Lower lobe of right lung (tissue), 2 donors: Measurements from ENCODE around the gene CALD1. TPM values are rescaled to one million over a fixed set of nuclear protein-coding genes. Genes with fewer than 3 reads are reported as not detected.

Experiments used
- ATAC-seq, 2 donors: fragments of 200-7000 bp; cut with Tn5 transposase; one replicate each; pipeline ENCODE4 v1.9.1; 2020 to 2022; ENCODE audit warnings: mild to moderate bottlenecking in 2 of 2, moderate library complexity in 2 of 2
- DNase-seq: peaks from one replicate; pipeline ENCODE4 v3.0.0-alpha.2; 2020
- H3K27ac ChIP-seq: fragments of 200-600 bp; one replicate; pipeline ENCODE4 v1.8.0; 2022
- H3K27me3 ChIP-seq: fragments of 200-600 bp; one replicate; pipeline ENCODE4 v1.8.0; 2022; ENCODE audit warnings: low read depth
- H3K36me3 ChIP-seq: fragments of 200-600 bp; one replicate; pipeline ENCODE4 v1.8.0; 2022; ENCODE audit warnings: mild to moderate bottlenecking
- H3K4me1 ChIP-seq: fragments of 200-600 bp; one replicate; pipeline ENCODE4 v1.8.0; 2022
- H3K4me3 ChIP-seq: fragments of 200-600 bp; one replicate; pipeline ENCODE4 v1.8.0; 2022; ENCODE audit warnings: mild to moderate bottlenecking
- H3K9me3 ChIP-seq: fragments of 200-600 bp; one replicate; pipeline ENCODE4 v1.8.0; 2022
- intact Hi-C: fragments of 100-400 bp; cut with DNase I; formaldehyde crosslinking; loops from one replicate; pipeline ENCODE4 v1.11.0; 2022
- total RNA-seq: library from RNA; stranded (reverse); fragmentation: NEBNext Ultra II Directional; extraction: Animal tissue kit (Norgen Biotek cat#: 25700); gene quantifications from one replicate; pipeline ENCODE4 v1.2.1, GENCODE V29; 2021
- TF ChIP-seq, protein P1 (sequence below): fragments of 200-600 bp; IDR thresholded peaks from one replicate; pipeline ENCODE4 v1.8.0; 2022; ENCODE audit warnings: antibody characterized with exemption, mild to moderate bottlenecking
- donor health status: DM: no; HTN: yes; CAD: no; lungs with severe emphysema.

The CALD1 gene
- total RNA-seq, 1 donor from 2014 or later = 140 TPM

DNA sequence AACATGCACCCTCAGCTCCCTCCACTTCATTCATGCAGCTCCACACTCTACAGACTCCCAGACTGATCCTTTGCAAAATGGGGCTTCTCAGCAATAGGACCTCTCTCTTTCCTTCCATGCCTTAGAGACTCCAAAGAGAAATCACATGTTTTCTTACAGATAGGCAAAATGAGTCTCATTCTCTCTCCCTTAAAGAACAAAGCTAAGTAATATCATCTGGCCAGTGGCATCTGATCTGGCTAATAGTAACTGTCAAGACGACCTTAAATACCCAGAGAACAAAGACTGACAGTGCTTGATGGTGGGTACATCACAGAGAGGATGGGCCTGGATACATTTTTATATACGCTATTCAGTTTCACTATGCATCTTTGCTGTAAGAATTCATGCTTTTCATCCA lies 43.1 kb upstream of the CALD1 start:
- no peaks in the 10 kb centered on the region for H3K36me3 ChIP-seq
- TF ChIP-seq, protein P1, sequence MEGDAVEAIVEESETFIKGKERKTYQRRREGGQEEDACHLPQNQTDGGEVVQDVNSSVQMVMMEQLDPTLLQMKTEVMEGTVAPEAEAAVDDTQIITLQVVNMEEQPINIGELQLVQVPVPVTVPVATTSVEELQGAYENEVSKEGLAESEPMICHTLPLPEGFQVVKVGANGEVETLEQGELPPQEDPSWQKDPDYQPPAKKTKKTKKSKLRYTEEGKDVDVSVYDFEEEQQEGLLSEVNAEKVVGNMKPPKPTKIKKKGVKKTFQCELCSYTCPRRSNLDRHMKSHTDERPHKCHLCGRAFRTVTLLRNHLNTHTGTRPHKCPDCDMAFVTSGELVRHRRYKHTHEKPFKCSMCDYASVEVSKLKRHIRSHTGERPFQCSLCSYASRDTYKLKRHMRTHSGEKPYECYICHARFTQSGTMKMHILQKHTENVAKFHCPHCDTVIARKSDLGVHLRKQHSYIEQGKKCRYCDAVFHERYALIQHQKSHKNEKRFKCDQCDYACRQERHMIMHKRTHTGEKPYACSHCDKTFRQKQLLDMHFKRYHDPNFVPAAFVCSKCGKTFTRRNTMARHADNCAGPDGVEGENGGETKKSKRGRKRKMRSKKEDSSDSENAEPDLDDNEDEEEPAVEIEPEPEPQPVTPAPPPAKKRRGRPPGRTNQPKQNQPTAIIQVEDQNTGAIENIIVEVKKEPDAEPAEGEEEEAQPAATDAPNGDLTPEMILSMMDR = no peak
- H3K4me1 ChIP-seq = no peaks in the 10 kb centered on the region
- no peak for DNase-seq
- H3K4me3 ChIP-seq = no peak overlapping the region
- no peak for ATAC-seq
- no peaks in the 10 kb centered on the region for H3K27me3 ChIP-seq
- no peak overlapping the region for H3K27ac ChIP-seq
- H3K9me3 ChIP-seq = no peaks in the 10 kb centered on the region
- intact Hi-C loops = no loop called here

- DNase-seq (no peak), ATAC-seq (peak in 1 of 2 donors; percentile 42)
- H3K27me3 ChIP-seq = no peaks in the 10 kb centered on the region
- H3K4me3 ChIP-seq = no peak overlapping the region
- intact Hi-C loops = no loop called here
- H3K36me3 ChIP-seq = no peaks in the 10 kb centered on the region
- TF ChIP-seq, protein P1 = no peak
- peaks cover 6% of the 10 kb centered on the region for H3K4me1 ChIP-seq
- no peak overlapping the region for H3K27ac ChIP-seq
- no peaks in the 10 kb centered on the region for H3K9me3 ChIP-seq
These were observed 41.7 kb upstream of the CALD1 start for GRCh38 chr7:134737566-134738345.

GRCh38 chr7:134739362-134739761 lies 40.1 kb upstream of the CALD1 start:
- ATAC-seq (no peak), DNase-seq (no peak)
- no peaks in the 10 kb centered on the region for H3K9me3 ChIP-seq
- no peaks in the 10 kb centered on the region for H3K27me3 ChIP-seq
- H3K4me3 ChIP-seq = no peak overlapping the region
- TF ChIP-seq, protein P1 = no peak
- H3K4me1 ChIP-seq = peaks cover 7% of the 10 kb centered on the region
- no peaks in the 10 kb centered on the region for H3K36me3 ChIP-seq
- no peak overlapping the region for H3K27ac ChIP-seq
- intact Hi-C loops = no loop called here

DNA sequence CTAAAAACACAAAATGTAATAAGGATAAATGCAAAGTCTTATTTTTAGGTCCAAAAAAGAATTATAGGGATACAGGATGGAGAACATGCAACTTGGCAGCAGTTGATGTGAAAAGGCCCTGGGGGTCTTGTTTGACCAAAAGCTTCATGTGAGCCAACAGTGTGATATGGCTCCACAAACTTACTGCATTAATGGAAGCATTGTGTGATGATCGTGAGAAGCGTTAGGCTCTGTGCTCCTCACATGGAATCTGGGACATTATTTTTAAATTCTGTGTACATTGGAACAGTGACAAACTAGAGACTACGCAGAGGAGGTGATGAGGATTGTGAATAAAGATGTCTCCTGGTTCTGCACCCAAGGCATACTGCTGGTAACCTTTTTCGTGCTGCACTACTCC lies 39.1 kb upstream of the CALD1 start:
- H3K27ac ChIP-seq = no peak overlapping the region
- peaks cover 7% of the 10 kb centered on the region for H3K4me1 ChIP-seq
- H3K27me3 ChIP-seq = no peaks in the 10 kb centered on the region
- ATAC-seq (no peak), DNase-seq (no peak)
- H3K36me3 ChIP-seq = no peaks in the 10 kb centered on the region
- TF ChIP-seq, protein P1 = no peak
- H3K9me3 ChIP-seq = no peaks in the 10 kb centered on the region
- intact Hi-C loops = loop anchor here (10.0 kb wide), 1 partner anchor 46 kb away; no protein-coding TSS in a partner anchor
- no peak overlapping the region for H3K4me3 ChIP-seq

GRCh38 chr7:134741907-134742635 lies 37.4 kb upstream of the CALD1 start:
- ATAC-seq (peak in 1 of 2 donors; percentile 48), DNase-seq (no peak)
- Histone ChIP-seq H3K9me3 (no peaks in the 10 kb centered on the region), H3K4me3 (no peak overlapping the region), H3K4me1 (peaks cover 7% of the 10 kb centered on the region), H3K27ac (peak overlapping the region; percentile 61), H3K27me3 (no peaks in the 10 kb centered on the region), H3K36me3 (no peaks in the 10 kb centered on the region)
- TF ChIP-seq, protein P1 = no peak
- intact Hi-C loops = loop anchor here (10.0 kb wide), 1 partner anchor 47 kb away; no protein-coding TSS in a partner anchor
